Measurements from ENCODE around the gene TMUB2.

GRCh38 chr17:44167181-44167861, 19.5 kb upstream of the TMUB2 start:
- TF ChIP-seq CTCF (IDR thresholded peaks at IDR 0.05; ENCODE audit: low read depth, low read length) (no peak), EZH2phosphoT487 (IDR thresholded peaks at IDR 0.05; ENCODE audit: low read depth) (no peak)
